Esophagus muscularis mucosa (tissue), 4 donors: ENCODE data around the gene GLB1L3. TPM values are rescaled to one million over a fixed set of nuclear protein-coding genes. Genes with fewer than 3 reads are reported as not detected.

Experiments
- DNase-seq: peaks from one replicate; pipeline ENCODE4 v3.0.0-alpha.2; 2017; ENCODE audit errors: extremely low spot score
- H3K27ac ChIP-seq, 4 donors: fragments of 200-600 bp; sonication (generic); replicated peaks in 1 of 4; 1 replicate in 3 of 4; 2 replicates in 1 of 4; pipeline ENCODE4 v1.5.1; 2016 to 2019; ENCODE audit warnings: mild to moderate bottlenecking in 1 of 4
- H3K27me3 ChIP-seq, 4 donors: fragments of 200-600 bp; sonication (generic); one replicate each; pipeline versions ENCODE4 v1.5.1 to v1.6.0; 2016 to 2019
- H3K36me3 ChIP-seq, 4 donors: fragments of 200-600 bp; sonication (generic); one replicate each; pipeline ENCODE4 v1.5.1; 2016 to 2019
- H3K4me1 ChIP-seq, 4 donors: fragments of 200-600 bp; sonication (generic); one replicate each; pipeline ENCODE4 v1.5.1; 2016 to 2019
- H3K4me3 ChIP-seq, 4 donors: fragments of 200-600 bp; sonication (generic); 1 replicate in 2 of 4; 2 replicates in 2 of 4; pipeline ENCODE4 v1.5.1; 2016 to 2019; ENCODE audit warnings: mild to moderate bottlenecking in 4 of 4, moderate library complexity in 1 of 4
- H3K9me3 ChIP-seq, 4 donors: fragments of 200-600 bp; sonication (generic); 1 replicate in 3 of 4; 2 replicates in 1 of 4; pipeline ENCODE4 v1.5.1; 2016 to 2019
- EP300 ChIP-seq: sonication (generic); formaldehyde crosslinking; IDR thresholded peaks from one replicate; pipeline ENCODE4 v1.6.1; 2017; ENCODE audit warnings: antibody characterized with exemption
- POLR2A ChIP-seq: fragments of 450-650 bp; IDR thresholded peaks from one replicate; pipeline ENCODE4 v1.6.1; 2017; ENCODE audit warnings: antibody characterized with exemption, moderate library complexity, mild to moderate bottlenecking, low read depth
- POLR2AphosphoS5 ChIP-seq, 2 donors: sonication (generic); formaldehyde crosslinking; IDR thresholded peaks; one replicate each; pipeline ENCODE4 v1.6.1; 2017; ENCODE audit warnings: antibody characterized with exemption in 2 of 2
- whole genome bisulfite sequencing: methylation state at CpG from one replicate; pipeline ENCODE4 v1.1.5; 2018; 5-methylcytosine and 5-hydroxymethylcytosine counted together
- intact Hi-C: fragments of 100-400 bp; cut with DNase I; formaldehyde crosslinking; loops from one replicate; pipeline ENCODE4 v1.15.1; 2023
- total RNA-seq, 4 donors: library from RNA; depleted of rRNA; stranded (reverse); fragments of >200 nt; gene quantifications; one replicate each; pipeline versions ENCODE4 v1.1.0 to v1.2.1, GENCODE V29; 2016
- TF ChIP-seq, protein P1 (sequence below), 3 experiments: fragments of 200-600 bp in 2 of 3; fragments of 450-650 bp in 1 of 3; sonication (generic) in 2 of 3; IDR thresholded peaks; one replicate each; pipeline ENCODE4 v1.5.1; 2017 to 2019; ENCODE audit warnings: antibody characterized with exemption in 3 of 3, mild to moderate bottlenecking in 2 of 3, moderate library complexity in 1 of 3

GLB1L3 gene
- total RNA-seq, 4 donors from 2014 or later: 0.29 to 0.42 (median 0.32) TPM; not detected in 1

DNA sequence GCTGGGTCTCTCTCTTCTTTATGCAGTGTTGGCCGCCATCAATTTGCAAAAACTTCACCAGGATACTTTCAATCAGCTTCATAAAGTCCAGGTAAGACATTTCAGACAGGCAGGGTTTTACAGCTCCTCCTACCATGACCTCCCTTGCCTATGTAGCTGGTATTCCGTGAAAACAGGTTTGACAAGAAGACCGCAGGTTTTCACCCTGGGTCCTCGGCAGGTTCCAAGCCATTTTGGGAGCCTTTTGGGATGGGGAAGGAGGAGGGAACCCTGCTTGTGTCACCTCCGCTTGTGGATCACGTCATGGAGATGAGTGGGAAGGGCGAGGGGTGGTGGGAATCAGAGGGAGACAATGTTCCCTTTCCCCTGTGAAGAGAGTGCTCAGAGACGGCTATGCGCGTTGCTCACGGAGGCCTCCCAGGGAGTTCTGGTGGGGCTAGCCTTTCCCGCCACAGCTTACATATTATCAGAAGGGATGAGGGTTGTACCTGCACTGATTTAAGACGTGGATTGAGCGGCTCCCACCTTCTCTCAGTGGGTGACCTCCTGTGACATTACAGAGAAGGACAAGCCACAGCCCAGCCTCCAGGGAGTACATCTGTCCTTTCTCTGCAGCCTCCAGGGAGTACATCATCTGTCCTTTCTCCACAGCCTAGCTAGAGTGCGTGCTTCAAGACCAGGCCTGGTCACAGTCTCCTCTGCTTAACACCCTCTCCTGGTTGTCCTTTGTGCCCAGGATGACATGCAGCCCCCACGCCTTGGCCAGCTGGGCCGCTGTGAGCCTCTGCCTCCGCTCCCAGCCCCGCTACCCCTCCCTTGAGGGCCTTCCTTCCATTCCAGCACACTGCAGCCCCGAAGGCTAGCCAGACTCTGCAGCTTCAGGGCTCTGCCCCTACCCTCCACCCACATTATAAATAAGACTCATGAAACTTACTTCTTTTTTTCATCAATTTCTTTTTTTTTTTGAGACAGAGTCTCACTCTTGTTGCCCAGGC, 17.2 kb downstream of the GLB1L3 start:
- Histone ChIP-seq H3K4me1 (no peaks in the 10 kb centered on the region), H3K4me3 (no peak overlapping the region), H3K27ac (no peak overlapping the region), H3K36me3 (no peaks in the 10 kb centered on the region), H3K9me3 (no peaks in the 10 kb centered on the region), H3K27me3 (no peaks in the 10 kb centered on the region)
- TF ChIP-seq EP300 (no peak), POLR2AphosphoS5 (IDR thresholded peaks at IDR 0.05) (no peak), POLR2A (no peak)
- TF ChIP-seq, protein P1, sequence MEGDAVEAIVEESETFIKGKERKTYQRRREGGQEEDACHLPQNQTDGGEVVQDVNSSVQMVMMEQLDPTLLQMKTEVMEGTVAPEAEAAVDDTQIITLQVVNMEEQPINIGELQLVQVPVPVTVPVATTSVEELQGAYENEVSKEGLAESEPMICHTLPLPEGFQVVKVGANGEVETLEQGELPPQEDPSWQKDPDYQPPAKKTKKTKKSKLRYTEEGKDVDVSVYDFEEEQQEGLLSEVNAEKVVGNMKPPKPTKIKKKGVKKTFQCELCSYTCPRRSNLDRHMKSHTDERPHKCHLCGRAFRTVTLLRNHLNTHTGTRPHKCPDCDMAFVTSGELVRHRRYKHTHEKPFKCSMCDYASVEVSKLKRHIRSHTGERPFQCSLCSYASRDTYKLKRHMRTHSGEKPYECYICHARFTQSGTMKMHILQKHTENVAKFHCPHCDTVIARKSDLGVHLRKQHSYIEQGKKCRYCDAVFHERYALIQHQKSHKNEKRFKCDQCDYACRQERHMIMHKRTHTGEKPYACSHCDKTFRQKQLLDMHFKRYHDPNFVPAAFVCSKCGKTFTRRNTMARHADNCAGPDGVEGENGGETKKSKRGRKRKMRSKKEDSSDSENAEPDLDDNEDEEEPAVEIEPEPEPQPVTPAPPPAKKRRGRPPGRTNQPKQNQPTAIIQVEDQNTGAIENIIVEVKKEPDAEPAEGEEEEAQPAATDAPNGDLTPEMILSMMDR (IDR thresholded peaks at IDR 0.05): no peak
- intact Hi-C loops: no loop called here
- DNase-seq: peak; percentile 77
- 79% methylated on average over 20 of the region's 20 CpGs for WGBS

DNA sequence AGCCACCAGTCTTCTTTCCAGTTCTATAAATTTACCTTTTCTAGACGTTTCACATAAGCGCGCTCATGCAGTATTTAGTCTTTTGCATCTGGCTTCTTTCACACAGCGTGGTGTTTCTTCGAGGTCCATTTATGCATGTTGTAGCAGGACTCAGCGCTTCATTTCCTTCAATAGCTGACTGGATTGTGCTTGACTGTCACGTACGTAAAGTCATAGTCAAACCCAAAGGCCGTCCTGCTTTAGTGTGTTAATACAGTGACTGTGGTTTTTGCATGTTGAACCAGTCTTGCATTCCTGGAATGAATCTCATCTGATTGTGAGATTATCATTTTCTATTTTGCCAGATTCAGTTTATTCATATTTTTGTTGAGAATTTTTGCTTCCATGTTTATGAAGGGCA, 18.5 kb downstream of the GLB1L3 start:
- WGBS: 90% methylated on average over 9 of the region's 9 CpGs
- intact Hi-C loops: no loop called here

DNA sequence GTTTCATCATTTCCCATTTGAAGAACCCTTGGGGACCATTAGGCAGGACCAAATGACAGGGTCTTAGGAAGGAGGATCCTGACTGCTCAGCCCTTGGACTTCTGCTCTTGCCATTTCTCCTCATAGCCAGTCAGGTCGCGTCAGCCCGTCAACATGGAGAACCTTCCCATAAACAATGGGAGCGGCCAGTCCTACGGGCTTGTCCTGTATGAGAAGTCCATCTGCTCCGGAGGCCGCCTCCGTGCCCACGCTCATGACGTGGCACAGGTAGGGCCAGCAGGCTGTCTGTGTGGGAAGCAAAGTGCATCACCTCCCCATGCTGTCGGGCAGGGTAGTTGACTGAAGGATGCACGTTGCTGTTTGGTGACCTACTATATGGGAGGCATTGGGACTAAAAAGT, 36.0 kb downstream of the GLB1L3 start:
- no peaks in the 10 kb centered on the region for H3K36me3 ChIP-seq
- no peaks in the 10 kb centered on the region for H3K4me1 ChIP-seq
- intact Hi-C loops: no loop called here
- peaks cover 0 to 19% (median 0%) of the 10 kb centered on the region in 4 donors for H3K27me3 ChIP-seq
- H3K27ac ChIP-seq: no peak overlapping the region
- H3K4me3 ChIP-seq: no peak overlapping the region
- DNase-seq: peak; percentile 85
- TF ChIP-seq POLR2AphosphoS5 (IDR thresholded peaks at IDR 0.05): no peak
- no peak for TF ChIP-seq EP300
- no peak for TF ChIP-seq POLR2A
- TF ChIP-seq, protein P1 (IDR thresholded peaks at IDR 0.05): no peak
- 100% methylated on average over 5 of the region's 12 CpGs for WGBS
- H3K9me3 ChIP-seq: peaks cover 0 to 10% (median 8%) of the 10 kb centered on the region in 4 donors

More for the DNA sequence above, 18.5 kb downstream of the GLB1L3 start:
- DNase-seq: peak; percentile 83
- H3K27me3 ChIP-seq: no peaks in the 10 kb centered on the region
- TF ChIP-seq POLR2AphosphoS5 (IDR thresholded peaks at IDR 0.05): no peak
- TF ChIP-seq, protein P1 (IDR thresholded peaks at IDR 0.05): no peak
- TF ChIP-seq POLR2A: no peak
- no peak for TF ChIP-seq EP300
- no peaks in the 10 kb centered on the region for H3K4me1 ChIP-seq
- no peak overlapping the region for H3K27ac ChIP-seq
- no peak overlapping the region for H3K4me3 ChIP-seq
- H3K36me3 ChIP-seq: no peaks in the 10 kb centered on the region
- no peaks in the 10 kb centered on the region for H3K9me3 ChIP-seq

DNA sequence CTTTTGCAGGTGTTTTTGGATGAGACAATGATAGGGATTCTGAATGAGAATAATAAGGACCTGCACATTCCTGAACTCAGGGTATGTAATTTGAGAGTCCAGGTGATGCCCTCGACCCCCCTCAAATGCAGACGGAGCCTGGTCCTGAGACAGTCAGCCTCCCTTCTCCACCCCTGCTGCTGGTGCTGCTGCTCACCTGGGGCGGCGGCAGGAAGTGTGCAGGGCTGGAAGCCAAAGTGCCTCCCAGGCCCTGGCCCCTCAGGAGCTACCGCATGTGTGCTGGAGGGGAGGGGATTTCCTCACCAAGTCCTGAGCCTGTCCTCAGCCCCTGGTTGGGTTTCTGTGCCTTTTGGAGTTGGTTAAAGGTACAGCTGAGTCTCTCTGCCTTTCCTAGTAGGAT, 36.6 kb downstream of the GLB1L3 start:
- Histone ChIP-seq H3K27me3 (peaks cover 0 to 19% (median 0%) of the 10 kb centered on the region in 4 donors), H3K4me1 (no peaks in the 10 kb centered on the region), H3K4me3 (no peak overlapping the region), H3K36me3 (no peaks in the 10 kb centered on the region), H3K27ac (no peak overlapping the region), H3K9me3 (peaks cover 0 to 16% (median 11%) of the 10 kb centered on the region in 4 donors)
- no peak for DNase-seq
- 84% methylated on average over 3 of the region's 5 CpGs for WGBS
- intact Hi-C loops: no loop called here
- TF ChIP-seq, protein P1 (IDR thresholded peaks at IDR 0.05): no peak
- TF ChIP-seq POLR2AphosphoS5 (IDR thresholded peaks at IDR 0.05): no peak
- TF ChIP-seq POLR2A: no peak
- TF ChIP-seq EP300: no peak
